ENCODE results near the gene TP53BP2. TPM values are rescaled to one million over a fixed set of nuclear protein-coding genes. Genes with fewer than 3 reads are reported as not detected.

The TP53BP2 gene
- total RNA-seq, 2 experiments from 2014 or later, result 21.1 to 21.7 TPM

- intact Hi-C loops (cut with micrococcal nuclease; ENCODE audit: unreplicated experiment), result no loop called here
- Histone ChIP-seq H3K9me3 (ENCODE audit: low read length) (no peaks in the 10 kb centered on the region), H3K9me2 (ENCODE audit: insufficient read depth, low read length) (no peaks in the 10 kb centered on the region), H4K20me1 (ENCODE audit: insufficient read depth, low read length) (no peaks in the 10 kb centered on the region), H3K4me3 (ENCODE audit: low read depth, low read length, poor library complexity, severe bottlenecking) (no peak overlapping the region), H3K4me2 (ENCODE audit: low read length) (no peak overlapping the region), H3K27ac (ENCODE audit: low read depth, low read length, poor library complexity, severe bottlenecking) (no peak overlapping the region), H2AFZ (ENCODE audit: low read length) (no peak overlapping the region), H3K4me1 (ENCODE audit: insufficient read depth, low read length, poor library complexity, severe bottlenecking) (no peaks in the 10 kb centered on the region), H3K36me3 (ENCODE audit: insufficient read depth, low read length) (no peaks in the 10 kb centered on the region), H3K79me2 (ENCODE audit: insufficient read depth, low read depth, low read length) (no peaks in the 10 kb centered on the region)
- ChIA-PET POLR2A (no interaction called here), CTCF (ENCODE audit: unreplicated experiment) (no interaction called here)
- BruUV-seq (replicated peaks), result no TSS peak
- TF ChIP-seq CTCF (conservative IDR thresholded peaks at IDR 0.05; ENCODE audit: low read length) (no peak), EZH2phosphoT487 (IDR thresholded peaks at IDR 0.05; ENCODE audit: borderline replicate concordance, low read depth, low read length) (no peak)
- DNase-seq (ENCODE audit: low spot score), result no peak
Measured at GRCh38 chr1:223732993-223733798, 112.6 kb downstream of the TP53BP2 start.

DNA sequence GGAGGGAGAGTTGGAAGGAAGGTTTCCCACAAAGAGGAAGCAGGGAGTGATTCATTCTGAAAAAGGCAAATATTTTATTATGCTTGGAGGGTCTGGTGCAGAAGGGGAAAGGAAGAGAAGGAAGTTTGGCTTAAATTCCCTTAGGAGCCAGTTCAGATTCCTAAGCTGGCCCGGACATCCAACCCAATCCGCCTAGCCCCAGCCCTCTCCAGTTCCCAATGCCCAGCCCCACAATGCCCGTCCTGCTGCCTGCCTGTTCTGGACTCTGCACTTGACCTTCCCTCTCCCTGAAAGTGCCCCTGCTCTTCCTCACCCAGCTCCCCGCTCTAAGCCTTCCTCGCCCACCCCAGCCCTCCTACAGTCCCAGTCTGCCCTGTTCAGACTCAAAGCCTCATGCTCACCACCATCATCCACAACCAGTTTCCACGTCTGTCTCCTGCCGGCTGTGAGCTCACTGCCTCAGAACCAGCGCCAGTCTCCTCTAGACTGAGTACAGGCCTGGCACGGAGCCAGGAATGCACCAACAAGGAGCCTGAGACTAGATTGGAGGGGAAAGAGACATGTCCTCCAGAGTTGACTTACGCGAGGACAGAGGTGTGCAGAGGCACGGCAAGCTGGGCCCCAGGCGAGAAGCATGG lies 114.5 kb downstream of the TP53BP2 start:
- no peaks in the 10 kb centered on the region for H3K9me2 ChIP-seq (ENCODE audit: insufficient read depth, low read length)
- no peaks in the 10 kb centered on the region for H4K20me1 ChIP-seq (ENCODE audit: insufficient read depth, low read length)
- ChIA-PET POLR2A (interaction anchor here (0.7 kb wide), 1 partner anchor 154 kb away, joined by 3 read pairs; no protein-coding TSS in a partner anchor), CTCF (ENCODE audit: unreplicated experiment) (interaction anchor here (0.5 kb wide), 1 partner anchor 1652 kb away, joined by 6 read pairs; no protein-coding TSS in a partner anchor)
- no peaks in the 10 kb centered on the region for H3K9me3 ChIP-seq (ENCODE audit: low read length)
- no peaks in the 10 kb centered on the region for H3K79me2 ChIP-seq (ENCODE audit: insufficient read depth, low read depth, low read length)
- no peak overlapping the region for H3K27ac ChIP-seq (ENCODE audit: low read depth, low read length, poor library complexity, severe bottlenecking)
- no peak overlapping the region for H3K4me3 ChIP-seq (ENCODE audit: low read depth, low read length, poor library complexity, severe bottlenecking)
- BruUV-seq (replicated peaks), result no TSS peak
- TF ChIP-seq CTCF (conservative IDR thresholded peaks at IDR 0.05; ENCODE audit: low read length) (no peak), EZH2phosphoT487 (IDR thresholded peaks at IDR 0.05; ENCODE audit: borderline replicate concordance, low read depth, low read length) (no peak)
- no peak for DNase-seq (ENCODE audit: low spot score)
- intact Hi-C loops (cut with micrococcal nuclease; ENCODE audit: unreplicated experiment), result no loop called here
- H3K4me1 ChIP-seq (ENCODE audit: insufficient read depth, low read length, poor library complexity, severe bottlenecking), result no peaks in the 10 kb centered on the region
- no peak overlapping the region for H3K4me2 ChIP-seq (ENCODE audit: low read length)
- H2AFZ ChIP-seq (ENCODE audit: low read length), result no peak overlapping the region
- no peaks in the 10 kb centered on the region for H3K36me3 ChIP-seq (ENCODE audit: insufficient read depth, low read length)

Data from OCI-LY7 (cell line).